ENCODE results near the gene MED22.
"Not testable (repeated sequence)": the region's sequence is repeated elsewhere in the genome, so short reads cannot be mapped to it uniquely, and the experiment has no call there.

Gene MED22

GRCh38 chr9:133347985-133348717 is at the start of gene MED22, which contains the start of gene RPL7A:
TSS of gene MED22 (minus strand) at chr9:133348131. CDS start at chr9:133346662, 1,469 bp downstream.
TSS of gene RPL7A (plus strand) at chr9:133348218. CDS start at chr9:133348244, 26 bp downstream.
- peak; percentile 85 for DNase-seq

- DNase-seq: no peak
Measured at GRCh38 chr9:133397370-133397769, 49.4 kb upstream of the MED22 start.

- no peak for DNase-seq
Measured at GRCh38 chr9:133396952-133397351, 49.0 kb upstream of the MED22 start.

- no peak for DNase-seq
Measured at GRCh38 chr9:133394687-133395271, 46.8 kb upstream of the MED22 start.

DNA sequence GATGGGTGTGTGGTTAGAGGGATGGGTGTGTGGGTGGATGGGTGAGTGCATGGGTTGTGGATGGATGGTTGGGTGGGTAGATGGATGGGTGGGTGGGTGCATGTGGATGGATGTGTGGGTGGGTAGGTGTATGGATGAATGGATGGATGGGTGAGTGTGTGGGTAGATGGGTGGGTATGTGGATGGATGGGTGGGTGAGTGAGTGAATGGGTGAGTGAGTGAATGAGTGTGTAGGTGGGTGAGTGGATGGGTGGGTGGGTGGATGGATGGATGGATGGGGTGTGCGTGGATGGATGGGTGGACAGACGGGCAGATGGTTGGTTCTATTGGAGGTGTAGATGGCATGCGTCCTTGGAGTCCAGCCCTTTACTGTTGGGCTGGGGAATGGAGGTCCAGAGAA is 45.5 kb upstream of the MED22 start:
- DNase-seq: no peak

DNA sequence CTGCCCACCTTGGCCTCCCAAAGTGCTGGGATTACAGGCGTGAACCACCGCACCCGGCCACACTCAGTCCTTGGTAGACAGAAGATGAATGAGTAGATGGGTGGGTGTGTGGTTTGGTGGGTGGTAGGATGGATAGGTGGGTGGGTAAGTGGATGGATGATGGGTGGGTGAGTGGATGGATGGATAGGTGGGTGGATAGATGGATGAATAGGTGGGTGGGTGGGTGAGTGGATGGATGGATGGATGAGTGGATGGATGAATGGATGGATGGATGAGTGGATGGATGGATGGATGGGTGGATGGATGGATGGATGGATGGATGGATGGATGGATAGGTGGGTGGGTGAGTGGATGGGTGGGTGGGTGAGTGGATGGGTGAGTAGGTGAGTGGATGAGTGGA is 44.4 kb upstream of the MED22 start:
- DNase-seq: not testable (repeated sequence)

DNA sequence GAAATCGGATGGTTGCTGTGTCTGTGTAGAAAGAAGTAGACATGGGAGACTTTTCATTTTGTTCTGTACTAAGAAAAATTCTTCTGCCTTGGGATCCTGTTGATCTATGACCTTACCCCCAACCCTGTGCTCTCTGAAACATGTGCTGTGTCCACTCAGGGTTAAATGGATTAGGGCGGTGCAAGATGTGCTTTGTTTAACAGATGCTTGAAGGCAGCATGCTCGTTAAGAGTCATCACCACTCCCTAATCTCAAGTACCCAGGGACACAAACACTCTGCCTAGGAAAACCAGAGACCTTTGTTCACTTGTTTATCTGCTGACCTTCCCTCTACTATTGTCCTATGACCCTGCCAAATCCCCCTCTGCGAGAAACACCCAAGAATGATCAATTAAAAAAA is 43.5 kb upstream of the MED22 start:
- DNase-seq: not testable (repeated sequence)

- no peak for DNase-seq
Measured at GRCh38 chr9:133390713-133391112, 42.8 kb upstream of the MED22 start.

GRCh38 chr9:133389562-133389961 is 41.6 kb upstream of the MED22 start:
- no peak for DNase-seq

GRCh38 chr9:133389025-133389557 is 41.2 kb upstream of the MED22 start:
- DNase-seq: no peak

DNA sequence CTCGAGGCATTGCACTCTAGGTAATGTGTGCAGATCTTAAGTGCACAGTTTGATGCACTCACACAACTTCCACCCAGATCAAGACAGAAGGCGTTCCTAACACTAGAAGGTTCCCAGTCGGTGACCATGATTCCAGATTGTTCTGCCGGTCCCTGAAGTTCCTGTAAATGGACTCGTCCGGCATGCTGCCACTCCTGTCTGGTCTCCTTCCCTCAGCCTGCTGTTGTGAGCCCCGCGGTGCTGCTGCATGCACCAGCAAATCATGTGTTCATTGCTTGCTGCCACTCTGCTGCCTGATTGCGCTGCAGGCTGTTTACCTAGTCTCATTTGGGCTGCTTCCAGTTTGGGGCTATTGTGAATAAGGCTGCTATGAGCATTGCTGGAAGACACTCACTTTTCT is 39.7 kb upstream of the MED22 start:
- DNase-seq: no peak

- DNase-seq: no peak
Measured at GRCh38 chr9:133386338-133386737, 38.4 kb upstream of the MED22 start.

DNA sequence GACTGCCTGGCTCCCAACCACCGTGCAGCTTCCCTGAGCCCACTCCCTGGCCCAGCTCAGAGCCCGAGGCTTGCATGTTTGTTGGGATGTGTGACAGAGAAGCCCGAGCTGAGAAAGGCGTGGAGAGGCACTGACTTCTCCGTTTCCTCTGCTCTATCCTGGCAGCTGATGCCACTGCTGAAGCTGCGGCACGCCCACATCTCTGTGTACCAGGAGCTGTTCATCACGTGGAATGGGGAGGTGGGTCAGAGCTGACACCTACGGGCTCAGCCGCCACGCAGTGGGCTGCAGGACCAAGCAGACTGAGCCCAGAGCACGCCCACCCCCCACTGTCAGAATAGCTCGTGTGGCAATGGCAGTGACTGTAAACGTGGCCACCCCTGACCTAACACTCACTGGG is 37.5 kb upstream of the MED22 start:
- no peak for DNase-seq

- DNase-seq: no peak
Measured at GRCh38 chr9:133384736-133385321, 36.9 kb upstream of the MED22 start.

DNA sequence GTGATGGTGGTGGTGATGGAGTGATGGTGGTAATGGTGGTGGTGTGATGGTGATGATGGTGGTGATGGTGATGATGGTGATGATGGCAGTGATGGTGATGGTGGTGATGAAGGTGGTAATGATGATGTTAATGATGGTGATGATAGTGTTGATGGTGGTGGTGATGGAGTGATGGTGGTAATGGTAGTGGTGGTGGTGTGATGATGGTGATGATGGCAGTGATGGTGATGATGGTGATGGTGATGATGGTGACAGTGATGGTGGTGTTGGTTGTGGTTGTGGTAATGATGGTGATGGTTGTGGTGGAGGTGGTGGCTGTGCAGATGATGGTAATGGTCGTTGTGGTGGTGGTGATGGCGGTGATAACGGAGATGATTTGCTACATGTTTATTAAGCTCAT is 35.5 kb upstream of the MED22 start:
- no peak for DNase-seq

DNA sequence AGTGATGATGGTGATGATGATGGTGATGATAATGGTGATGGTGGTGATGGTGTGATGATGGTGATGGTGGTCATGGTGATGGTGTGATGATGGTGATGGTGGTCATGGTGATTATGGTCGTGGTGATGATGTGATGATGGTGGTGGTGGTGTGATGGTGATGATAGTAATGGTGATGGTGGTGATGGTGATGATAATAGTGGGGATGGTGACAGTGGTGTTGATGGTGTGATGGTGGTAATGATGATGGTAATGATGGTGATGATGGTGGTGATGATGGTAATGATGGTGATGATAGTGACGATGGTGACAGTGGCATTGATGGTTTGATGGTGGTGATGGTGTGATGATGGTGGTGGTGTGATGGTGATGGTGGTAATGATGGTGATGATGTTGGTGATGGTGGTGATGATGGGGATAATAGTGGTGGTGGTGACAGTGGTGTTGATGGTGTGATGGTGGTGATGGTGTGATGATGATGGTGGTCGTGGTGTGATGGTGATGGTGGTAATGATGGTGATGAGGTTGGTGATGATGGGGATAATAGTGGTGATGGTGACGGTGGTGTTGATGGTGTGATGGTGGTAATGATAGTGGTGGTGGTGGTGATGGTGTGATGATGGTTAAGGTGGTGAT is 34.7 kb upstream of the MED22 start:
- no peak for DNase-seq

DNA sequence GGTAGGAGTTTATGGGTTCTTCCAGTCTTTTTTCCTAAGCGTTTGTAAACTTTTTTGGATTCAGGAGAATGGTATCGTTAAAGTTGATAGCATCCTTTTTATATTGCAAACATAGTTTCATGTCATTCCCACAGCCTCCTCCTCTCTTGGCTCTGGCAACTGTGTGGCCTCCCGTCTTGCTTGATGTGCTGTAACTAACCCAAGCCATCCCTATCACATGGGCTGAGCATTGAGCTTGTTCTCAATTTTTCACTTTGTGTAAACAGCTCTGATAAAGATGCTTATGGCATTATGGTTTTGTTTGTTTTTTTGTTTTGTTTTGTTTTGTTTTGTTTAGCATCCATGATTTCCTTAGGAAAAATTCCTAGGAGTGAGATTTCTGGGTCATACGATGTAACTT is 32.8 kb upstream of the MED22 start:
- no peak for DNase-seq

GRCh38 chr9:133379153-133380086 is 31.5 kb upstream of the MED22 start:
- no peak for DNase-seq

- DNase-seq: no peak
Measured at GRCh38 chr9:133378408-133378962, 30.6 kb upstream of the MED22 start.

DNA sequence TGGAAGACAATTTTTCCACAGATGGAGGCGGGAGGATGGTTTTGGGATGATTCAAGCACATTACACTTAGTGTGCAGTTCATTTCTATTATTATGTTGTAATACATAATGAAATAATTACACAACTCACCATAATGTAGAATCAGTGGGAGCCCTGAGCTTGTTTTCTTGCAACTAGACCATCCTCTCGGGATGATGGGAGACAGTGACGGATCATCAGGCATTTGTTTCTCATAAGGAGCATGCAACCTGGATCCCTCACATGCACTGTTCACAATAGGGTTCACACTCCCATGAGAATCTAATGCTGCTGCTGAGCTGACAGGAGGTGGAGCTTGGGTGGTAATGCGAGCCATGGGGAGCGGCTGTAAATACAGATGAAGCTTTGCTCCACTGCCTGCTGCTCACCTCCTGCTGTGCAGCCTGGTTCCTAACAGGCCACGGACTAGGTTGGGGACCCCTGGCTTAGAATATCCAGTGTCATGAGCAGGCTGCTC is 29.8 kb upstream of the MED22 start:
- peak; percentile 23 for DNase-seq

DNA sequence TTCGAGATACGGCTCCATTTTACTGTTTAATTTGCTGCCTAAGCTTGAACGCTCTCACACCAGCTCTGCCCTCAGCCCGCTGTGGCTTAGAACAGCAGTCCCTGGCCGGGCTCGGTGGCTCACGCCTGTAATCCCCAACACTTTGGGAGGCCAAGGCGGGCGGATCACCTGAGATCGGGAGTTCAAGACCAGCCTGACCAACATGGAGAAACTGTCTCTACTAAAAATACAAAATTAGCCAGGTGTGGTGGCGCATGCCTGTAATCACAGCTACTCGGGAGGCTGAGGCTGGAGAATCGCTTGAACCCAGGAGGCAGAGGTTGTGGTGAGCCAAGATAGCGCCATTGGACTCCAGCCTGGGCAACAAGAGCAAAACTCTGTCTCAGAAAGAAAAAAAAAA is 29.3 kb upstream of the MED22 start:
- not testable (repeated sequence) for DNase-seq
